HUES48 (cell line): ENCODE data around the gene ATG10.
"Not testable (repeated sequence)": the region's sequence is repeated elsewhere in the genome, so short reads cannot be mapped to it uniquely, and the experiment has no call there.

Source experiments
- H3K27ac ChIP-seq: one replicate; pipeline ENCODE4 v1.7.0; 2013; ENCODE audit warnings: low read depth, low read length, inconsistent platforms
- H3K27me3 ChIP-seq: 2 replicates; pipeline ENCODE4 v1.6.1; 2013; ENCODE audit warnings: mild to moderate bottlenecking, low read length; ENCODE audit not compliant: control insufficient read depth, insufficient read depth
- H3K36me3 ChIP-seq: 2 replicates; pipeline ENCODE4 v1.6.1; 2013; ENCODE audit warnings: low read length; ENCODE audit not compliant: control insufficient read depth, insufficient read depth
- H3K4me1 ChIP-seq: 2 replicates; pipeline ENCODE4 v1.6.1; 2013; ENCODE audit warnings: mild to moderate bottlenecking, low read length; ENCODE audit not compliant: control insufficient read depth, insufficient read depth
- H3K4me3 ChIP-seq: 2 replicates; pipeline ENCODE4 v1.5.1; 2013; ENCODE audit warnings: mild to moderate bottlenecking, low read depth, low read length
- H3K9ac ChIP-seq: 2 replicates; pipeline ENCODE4 v1.6.1; 2013; ENCODE audit warnings: mild to moderate bottlenecking, low read depth, low read length, moderate library complexity
- H3K9me3 ChIP-seq: 2 replicates; pipeline ENCODE4 v1.6.1; 2013; ENCODE audit warnings: low read length; ENCODE audit not compliant: control insufficient read depth, insufficient read depth

The ATG10 gene

DNA sequence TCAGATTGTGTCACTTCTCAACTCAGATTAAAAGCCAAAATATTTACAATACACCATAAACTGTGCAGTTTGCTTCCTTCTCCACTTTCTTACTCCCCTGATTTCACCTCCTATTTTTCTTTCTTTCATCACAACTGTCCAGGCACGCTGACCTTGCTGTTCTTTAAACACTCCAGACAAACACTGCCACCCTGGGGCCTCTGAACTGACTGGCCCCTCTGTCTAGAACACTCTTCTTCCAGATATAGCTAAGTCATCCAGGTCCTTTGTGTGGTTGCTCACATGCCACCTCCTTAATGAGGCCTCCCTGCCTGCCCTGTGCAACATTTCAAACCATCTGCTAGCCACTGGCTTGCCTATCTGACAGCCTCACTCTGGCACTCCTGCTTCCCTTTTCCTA, 46.6 kb downstream of the ATG10 start:
- no peak overlapping the region for H3K4me3 ChIP-seq
- H3K27me3 ChIP-seq, result no peaks in the 10 kb centered on the region
- no peaks in the 10 kb centered on the region for H3K36me3 ChIP-seq
- H3K9me3 ChIP-seq, result no peaks in the 10 kb centered on the region
- H3K27ac ChIP-seq, result no peak overlapping the region
- H3K9ac ChIP-seq, result no peak overlapping the region
- peaks cover 13% of the 10 kb centered on the region for H3K4me1 ChIP-seq

DNA sequence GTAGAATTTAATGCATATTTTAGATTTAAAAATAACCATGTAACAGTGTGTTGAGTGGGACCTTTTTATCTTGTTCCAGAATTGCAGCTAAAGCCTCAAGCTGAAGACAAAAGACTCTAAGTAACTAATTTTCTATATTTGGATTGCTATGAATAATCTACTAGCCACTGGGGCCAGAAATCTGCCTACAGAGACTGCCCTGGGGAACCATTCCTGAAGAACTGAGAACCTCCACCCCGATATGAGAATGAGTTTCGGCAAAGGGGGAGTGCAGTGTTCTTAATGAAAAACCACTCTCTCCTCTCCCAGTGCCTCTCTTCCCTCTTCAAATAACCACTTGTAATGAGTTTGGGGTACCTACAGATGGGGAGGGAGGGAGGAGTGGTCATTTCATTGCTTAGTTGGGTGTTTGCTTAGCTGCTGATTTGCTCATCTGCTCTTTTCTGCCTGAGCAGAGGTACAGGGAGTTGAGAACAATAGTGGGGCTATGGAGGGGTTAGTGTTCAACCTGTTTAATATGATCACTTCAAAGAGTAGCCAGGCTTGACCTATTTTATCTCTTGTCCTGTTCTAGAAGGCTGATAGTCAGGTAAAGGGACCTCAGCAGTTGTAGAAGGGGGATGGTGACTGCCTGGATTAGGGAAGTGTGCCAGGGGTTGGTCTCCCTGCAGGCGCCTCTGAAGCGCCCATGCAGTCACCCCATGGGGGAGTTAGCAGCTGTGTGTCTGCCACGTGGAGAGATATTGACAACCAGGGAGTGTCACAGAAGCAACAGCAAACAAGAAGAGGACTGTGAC, 47.7 kb downstream of the ATG10 start:
- Histone ChIP-seq H3K9me3 (no peaks in the 10 kb centered on the region), H3K4me1 (peaks cover 23% of the 10 kb centered on the region), H3K27me3 (no peaks in the 10 kb centered on the region), H3K36me3 (no peaks in the 10 kb centered on the region), H3K4me3 (no peak overlapping the region), H3K9ac (no peak overlapping the region), H3K27ac (no peak overlapping the region)

DNA sequence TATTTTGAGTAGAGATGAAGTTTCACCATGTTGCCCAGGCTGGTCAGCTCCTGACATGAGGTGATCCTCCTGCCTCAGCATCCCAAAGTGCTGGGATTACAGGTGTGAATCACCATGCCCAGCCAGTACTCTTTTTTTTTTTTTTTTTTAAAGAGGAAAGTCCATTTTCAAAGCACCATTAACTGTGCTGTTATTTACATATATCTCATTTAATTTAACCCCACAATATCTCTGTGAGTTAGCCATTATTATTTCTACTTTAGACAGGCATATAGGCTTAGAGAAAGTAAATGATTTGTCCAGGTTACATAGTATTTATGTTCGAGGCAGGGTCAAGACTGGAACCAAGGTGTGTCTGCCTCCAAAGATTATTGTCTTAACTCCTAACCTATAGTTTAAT, 50.7 kb downstream of the ATG10 start:
- Histone ChIP-seq H3K9ac (no peak overlapping the region), H3K36me3 (no peaks in the 10 kb centered on the region), H3K27me3 (no peaks in the 10 kb centered on the region), H3K27ac (no peak overlapping the region), H3K4me3 (no peak overlapping the region), H3K9me3 (no peaks in the 10 kb centered on the region), H3K4me1 (peaks cover 32% of the 10 kb centered on the region)

DNA sequence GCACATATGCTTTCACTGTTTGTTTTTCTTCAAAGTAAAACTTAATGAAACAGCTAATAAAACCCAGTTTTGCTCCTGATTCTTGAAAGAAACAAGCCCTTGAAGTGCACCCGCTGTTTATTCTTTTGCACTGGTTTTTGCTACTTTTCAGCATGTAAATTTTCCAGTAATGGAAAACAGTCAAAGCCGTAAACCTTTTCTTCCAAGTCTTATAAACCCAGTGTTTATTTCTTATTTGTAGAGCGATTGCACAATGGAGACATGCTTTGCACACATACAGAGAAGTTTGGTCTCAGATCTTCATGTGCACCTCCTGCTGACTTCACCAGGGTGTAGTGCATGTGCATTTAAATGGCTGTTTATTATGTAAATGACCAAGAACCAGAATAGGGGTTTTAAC, 51.8 kb downstream of the ATG10 start:
- no peak overlapping the region for H3K9ac ChIP-seq
- peaks cover 32% of the 10 kb centered on the region for H3K4me1 ChIP-seq
- H3K27me3 ChIP-seq, result no peaks in the 10 kb centered on the region
- peak overlapping the region; percentile 11; the same call in 1 of the 2 replicates for H3K4me3 ChIP-seq
- H3K36me3 ChIP-seq, result no peaks in the 10 kb centered on the region
- H3K27ac ChIP-seq, result peak overlapping the region; percentile 24
- H3K9me3 ChIP-seq, result no peaks in the 10 kb centered on the region

DNA sequence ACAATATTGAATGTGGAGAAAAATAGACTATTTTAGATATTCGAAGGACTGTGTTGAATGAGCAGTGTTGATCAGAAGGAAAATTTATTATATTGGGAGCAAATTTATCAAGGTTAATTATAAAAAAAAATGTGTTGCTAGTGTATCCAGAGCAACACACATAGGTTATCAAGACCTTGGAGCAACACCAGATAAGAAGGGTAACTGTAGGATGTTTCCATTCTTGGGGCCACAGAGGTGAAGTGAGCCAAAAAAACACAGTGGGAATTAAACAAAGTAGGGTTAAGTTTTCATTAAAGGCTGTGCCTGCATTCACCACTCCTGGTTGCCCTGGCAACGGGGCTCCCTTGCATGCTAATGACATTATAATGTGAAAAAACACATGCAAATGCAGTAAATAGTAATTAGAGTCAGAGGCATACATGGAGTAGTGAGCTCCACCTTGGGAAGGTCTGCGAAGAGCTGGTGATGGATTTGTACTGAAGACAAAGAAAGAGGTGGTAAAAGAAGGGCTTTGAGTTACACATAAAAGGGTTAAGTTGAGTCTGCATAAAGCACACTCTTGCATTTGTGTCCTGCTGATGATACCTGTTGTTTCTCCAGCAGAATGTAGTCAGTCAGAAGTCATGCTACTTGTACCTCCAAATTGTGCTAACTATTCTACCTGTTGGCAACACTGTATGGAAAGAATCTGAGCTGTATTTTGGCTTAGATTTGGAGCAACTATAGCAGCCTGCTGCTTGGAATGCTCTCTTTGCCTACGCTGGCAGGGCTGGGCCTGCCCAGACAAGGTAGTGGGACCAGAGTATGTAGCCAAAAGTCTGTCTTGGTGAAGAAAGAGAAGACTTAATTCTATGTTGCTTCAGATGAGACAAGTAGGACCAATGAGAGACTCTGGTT, 59.6 kb downstream of the ATG10 start:
- H3K27ac ChIP-seq, result peak overlapping the region; percentile 74

DNA sequence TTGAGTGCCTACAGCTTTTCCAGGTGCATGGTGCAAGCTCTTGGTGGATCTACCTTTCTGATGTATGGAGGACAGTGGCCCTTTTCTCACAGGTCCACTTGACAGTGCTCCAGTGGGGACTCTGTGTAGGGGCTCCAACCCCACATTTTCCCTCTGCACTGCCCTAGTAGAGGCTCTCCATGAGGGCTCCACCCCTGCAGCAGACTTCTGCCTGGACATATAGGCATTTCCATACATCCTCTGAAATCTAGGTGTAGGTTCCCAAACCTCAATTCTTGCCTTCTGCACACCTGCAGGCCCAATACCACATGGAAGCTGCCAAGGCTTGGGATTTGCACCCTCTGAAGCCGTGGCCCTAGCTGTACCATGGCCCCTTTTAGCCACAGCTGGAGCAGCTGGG, 71.1 kb downstream of the ATG10 start:
- H3K27ac ChIP-seq, H3K4me3 ChIP-seq, H3K36me3 ChIP-seq, H3K4me1 ChIP-seq, H3K27me3 ChIP-seq, H3K9ac ChIP-seq: not testable (repeated sequence)
- H3K9me3 ChIP-seq, result peaks cover 23% of the 10 kb centered on the region

More for the DNA sequence above, 59.6 kb downstream of the ATG10 start:
- H3K27me3 ChIP-seq, result no peaks in the 10 kb centered on the region
- H3K9ac ChIP-seq, result no peak overlapping the region
- H3K4me1 ChIP-seq, result peaks cover 16% of the 10 kb centered on the region
- no peaks in the 10 kb centered on the region for H3K36me3 ChIP-seq
- no peaks in the 10 kb centered on the region for H3K9me3 ChIP-seq
- H3K4me3 ChIP-seq, result peak overlapping the region; percentile 18; the same call in 1 of the 2 replicates

DNA sequence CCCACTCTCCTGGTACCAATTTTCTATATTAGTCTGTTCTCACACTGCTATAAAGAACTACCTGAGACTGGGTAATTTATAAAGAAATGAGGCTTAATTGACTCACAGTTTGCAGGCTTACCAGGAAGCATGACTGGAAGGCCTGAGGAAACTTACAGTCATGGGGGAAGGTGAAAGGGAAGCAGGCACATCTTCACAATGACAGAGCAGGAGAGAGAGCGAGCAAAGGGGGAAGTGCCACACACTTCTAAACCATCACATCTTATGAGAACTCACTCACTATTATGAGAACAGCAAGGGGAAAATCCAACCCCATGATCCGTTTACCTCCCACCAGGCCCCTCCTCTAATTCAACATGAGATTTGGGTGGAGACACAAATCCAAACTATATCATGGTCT, 72.2 kb downstream of the ATG10 start:
- peaks cover 6% of the 10 kb centered on the region; the same call in 1 of the 2 replicates for H3K36me3 ChIP-seq
- no peak overlapping the region for H3K27ac ChIP-seq
- H3K9me3 ChIP-seq, result peaks cover 23% of the 10 kb centered on the region
- H3K4me1 ChIP-seq, result no peaks in the 10 kb centered on the region
- no peak overlapping the region for H3K4me3 ChIP-seq
- H3K9ac ChIP-seq, result no peak overlapping the region
- H3K27me3 ChIP-seq, result no peaks in the 10 kb centered on the region

DNA sequence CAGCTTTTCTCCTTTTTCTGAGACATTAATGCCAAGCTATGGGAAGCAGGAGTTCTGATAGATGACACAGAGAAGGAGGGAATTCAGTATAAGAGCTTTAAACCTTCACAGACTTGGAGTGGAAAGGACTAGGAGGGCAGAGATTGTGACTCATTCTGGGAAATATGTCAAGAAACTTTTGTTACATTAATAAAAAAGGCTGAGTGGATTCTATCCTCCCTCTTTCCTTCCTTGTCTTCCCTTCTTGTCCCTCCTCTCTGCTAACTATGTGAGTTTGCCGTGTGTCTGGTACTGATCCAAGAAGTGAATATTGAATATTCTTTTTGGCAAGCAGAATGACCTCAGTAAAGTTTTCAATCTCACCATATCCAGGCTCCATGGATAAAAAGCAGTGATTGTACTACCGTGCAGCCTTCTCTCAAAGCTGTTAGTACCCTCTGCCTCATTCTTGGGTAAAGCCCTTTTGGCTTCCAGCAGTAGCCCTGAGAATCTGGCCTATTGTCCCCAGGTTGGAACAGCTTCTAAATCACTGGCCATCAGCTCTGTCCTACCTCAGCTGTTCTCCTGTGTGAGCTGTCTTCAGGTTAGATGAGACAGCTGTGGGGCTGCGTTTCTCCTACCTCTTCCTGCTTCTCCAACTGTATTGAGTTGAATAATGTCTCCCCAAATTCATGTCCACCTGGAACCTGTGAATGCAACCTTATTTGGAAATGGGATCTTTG, 73.9 kb downstream of the ATG10 start:
- Histone ChIP-seq H3K27ac (no peak overlapping the region), H3K9me3 (peaks cover 23% of the 10 kb centered on the region), H3K9ac (no peak overlapping the region)

DNA sequence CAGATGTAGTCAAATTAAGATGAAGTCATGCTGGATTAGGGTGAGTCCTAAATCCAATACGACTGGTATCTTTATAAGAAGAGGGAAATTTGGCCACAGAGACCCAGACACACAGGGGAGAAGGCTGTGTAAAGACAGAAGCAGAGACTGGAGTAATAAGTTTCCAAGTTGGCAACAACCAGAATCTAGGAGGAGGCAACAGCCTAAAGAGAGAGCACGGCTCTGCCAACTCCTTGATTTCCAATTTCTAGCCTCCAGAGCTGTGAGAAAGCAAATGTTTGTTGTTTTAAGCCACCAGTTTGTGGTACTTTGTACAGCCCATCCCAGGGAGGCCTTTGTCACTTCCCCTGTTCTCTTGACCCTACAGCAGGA, 74.4 kb downstream of the ATG10 start:
- Histone ChIP-seq H3K9me3 (peaks cover 22% of the 10 kb centered on the region), H3K9ac (no peak overlapping the region), H3K4me3 (no peak overlapping the region)

More for the DNA sequence above, 73.9 kb downstream of the ATG10 start:
- Histone ChIP-seq H3K27me3 (no peaks in the 10 kb centered on the region), H3K4me3 (no peak overlapping the region), H3K36me3 (peaks cover 6% of the 10 kb centered on the region; the same call in 1 of the 2 replicates), H3K4me1 (no peaks in the 10 kb centered on the region)

DNA sequence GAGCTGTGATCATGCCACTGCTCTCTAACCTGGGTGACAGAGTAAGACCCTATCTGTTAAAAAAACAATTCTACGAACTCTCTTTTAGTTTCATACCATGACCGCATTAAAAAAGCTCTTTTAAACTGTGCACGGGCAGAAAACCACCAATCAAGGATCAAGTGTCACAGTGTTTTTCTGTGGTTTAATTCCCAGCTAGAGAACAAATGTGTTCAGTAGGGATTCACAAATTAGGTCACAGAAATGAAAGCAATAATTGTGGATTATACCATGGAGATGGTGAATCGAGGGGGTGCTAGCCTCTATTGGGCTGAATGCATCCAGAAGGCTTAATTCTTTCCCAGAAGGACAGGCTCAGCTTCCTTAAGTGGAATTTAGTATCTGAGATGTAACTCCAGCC, 79.1 kb downstream of the ATG10 start:
- Histone ChIP-seq H3K9ac (no peak overlapping the region), H3K27me3 (no peaks in the 10 kb centered on the region), H3K27ac (no peak overlapping the region), H3K36me3 (no peaks in the 10 kb centered on the region), H3K9me3 (no peaks in the 10 kb centered on the region), H3K4me1 (peaks cover 4% of the 10 kb centered on the region; the same call in 1 of the 2 replicates), H3K4me3 (no peak overlapping the region)

More for the DNA sequence above, 74.4 kb downstream of the ATG10 start:
- Histone ChIP-seq H3K4me1 (no peaks in the 10 kb centered on the region), H3K36me3 (peaks cover 6% of the 10 kb centered on the region; the same call in 1 of the 2 replicates), H3K27me3 (no peaks in the 10 kb centered on the region), H3K27ac (no peak overlapping the region)
